GM19193 (cell line): ENCODE data around the gene SNX32.

Source experiments
- POLR2A ChIP-seq: IDR thresholded peaks from 4 replicates; pipeline ENCODE4 v1.6.1; 2011; ENCODE audit not compliant: insufficient read depth, insufficient read length; ENCODE audit errors: extremely low read depth

The SNX32 gene

GRCh38 chr11:65833297-65834030, at the start of gene SNX32:
SNX32 (plus strand) TSS chr11:65833963; CDS start chr11:65834066, 103 bp downstream.
- TF ChIP-seq POLR2A = peak; percentile 30

- no peak for TF ChIP-seq POLR2A
Observed at GRCh38 chr11:65785319-65786007, 48.3 kb upstream of the SNX32 start.

DNA sequence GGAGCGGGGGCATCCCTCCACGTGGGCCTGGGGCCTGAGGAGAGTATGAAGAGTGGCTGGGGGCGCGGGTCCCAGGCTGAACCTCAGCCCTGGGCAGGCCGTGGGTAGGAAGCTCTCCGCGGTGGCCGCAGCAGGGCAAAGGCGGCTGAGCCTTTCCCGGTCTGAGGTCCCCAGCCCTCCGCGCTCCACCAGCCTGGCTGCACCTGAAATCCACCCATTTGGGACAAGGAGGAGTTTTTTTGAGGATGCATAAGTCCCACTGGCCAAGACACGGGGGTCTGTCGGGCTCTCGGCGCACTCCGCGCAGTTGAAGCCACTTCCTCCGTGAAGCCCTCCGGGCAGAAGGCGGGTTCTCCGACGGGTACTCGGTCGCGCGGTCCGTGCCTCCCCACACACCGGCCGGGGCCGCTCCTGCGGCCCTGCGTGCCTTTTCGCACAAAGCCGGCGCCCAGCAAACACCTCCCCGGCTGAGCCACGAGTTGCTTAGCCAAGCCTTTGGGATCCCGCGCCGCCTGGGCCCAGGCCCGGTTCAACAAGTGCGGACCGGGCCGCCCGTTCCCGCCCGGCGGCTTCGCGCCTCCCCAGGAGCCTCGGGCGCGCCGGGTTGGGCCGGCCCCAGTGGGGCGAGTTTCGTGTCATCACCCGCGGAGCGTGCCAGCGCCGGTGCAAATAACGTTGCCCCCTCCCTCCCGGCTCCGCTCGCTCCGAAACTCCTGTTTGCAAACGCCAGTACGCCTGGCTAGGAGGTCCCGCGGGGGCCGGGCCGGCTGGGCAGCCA, 47.6 kb upstream of the SNX32 start:
- TF ChIP-seq POLR2A = no peak

DNA sequence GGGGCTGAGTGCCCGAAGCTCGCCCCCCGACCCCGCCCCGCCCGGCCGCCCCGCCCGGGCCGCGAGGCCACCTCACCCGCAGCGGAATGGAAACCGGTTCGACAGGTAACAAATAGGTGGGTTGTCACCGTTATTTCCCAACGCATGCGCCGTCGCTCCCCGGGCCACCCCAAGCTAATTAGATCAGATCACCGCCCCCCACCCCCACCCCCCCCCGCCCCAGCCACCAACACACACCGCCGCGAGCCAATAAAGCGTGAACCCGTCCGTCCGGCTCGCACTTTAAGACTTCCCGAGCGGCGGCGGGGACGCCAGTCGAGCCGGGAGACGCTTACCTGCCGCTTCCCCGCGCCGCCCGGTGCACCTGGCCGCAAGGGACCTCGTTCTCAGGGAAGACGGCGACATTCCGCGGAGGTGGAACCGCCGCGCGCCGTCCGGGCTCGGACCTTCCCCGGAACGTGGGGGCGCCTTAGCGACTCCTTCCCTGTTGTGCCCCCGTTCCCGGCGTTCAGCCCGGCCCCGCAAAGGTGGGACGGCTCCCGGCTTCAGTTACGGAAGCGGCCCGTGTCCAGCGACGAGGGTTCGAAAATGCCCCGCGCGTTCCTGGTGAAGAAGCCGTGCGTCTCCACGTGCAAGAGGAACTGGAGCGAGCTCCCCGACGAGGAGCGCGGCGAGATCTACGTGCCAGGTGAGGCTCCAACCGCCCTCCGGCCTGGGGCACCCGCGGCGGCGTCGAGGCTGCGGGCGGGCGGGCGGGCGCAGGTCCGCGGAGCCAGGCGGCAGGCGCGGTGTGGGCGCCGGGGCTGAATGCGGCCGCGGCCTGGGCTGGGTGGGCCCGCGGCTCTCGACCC, 46.8 kb upstream of the SNX32 start, which contains the start of gene OVOL1:
Gene OVOL1 (plus strand): TSS at position 278 of the 851 bp plus-strand sequence. CDS start 311 bp downstream, at position 589.
- no peak for TF ChIP-seq POLR2A

DNA sequence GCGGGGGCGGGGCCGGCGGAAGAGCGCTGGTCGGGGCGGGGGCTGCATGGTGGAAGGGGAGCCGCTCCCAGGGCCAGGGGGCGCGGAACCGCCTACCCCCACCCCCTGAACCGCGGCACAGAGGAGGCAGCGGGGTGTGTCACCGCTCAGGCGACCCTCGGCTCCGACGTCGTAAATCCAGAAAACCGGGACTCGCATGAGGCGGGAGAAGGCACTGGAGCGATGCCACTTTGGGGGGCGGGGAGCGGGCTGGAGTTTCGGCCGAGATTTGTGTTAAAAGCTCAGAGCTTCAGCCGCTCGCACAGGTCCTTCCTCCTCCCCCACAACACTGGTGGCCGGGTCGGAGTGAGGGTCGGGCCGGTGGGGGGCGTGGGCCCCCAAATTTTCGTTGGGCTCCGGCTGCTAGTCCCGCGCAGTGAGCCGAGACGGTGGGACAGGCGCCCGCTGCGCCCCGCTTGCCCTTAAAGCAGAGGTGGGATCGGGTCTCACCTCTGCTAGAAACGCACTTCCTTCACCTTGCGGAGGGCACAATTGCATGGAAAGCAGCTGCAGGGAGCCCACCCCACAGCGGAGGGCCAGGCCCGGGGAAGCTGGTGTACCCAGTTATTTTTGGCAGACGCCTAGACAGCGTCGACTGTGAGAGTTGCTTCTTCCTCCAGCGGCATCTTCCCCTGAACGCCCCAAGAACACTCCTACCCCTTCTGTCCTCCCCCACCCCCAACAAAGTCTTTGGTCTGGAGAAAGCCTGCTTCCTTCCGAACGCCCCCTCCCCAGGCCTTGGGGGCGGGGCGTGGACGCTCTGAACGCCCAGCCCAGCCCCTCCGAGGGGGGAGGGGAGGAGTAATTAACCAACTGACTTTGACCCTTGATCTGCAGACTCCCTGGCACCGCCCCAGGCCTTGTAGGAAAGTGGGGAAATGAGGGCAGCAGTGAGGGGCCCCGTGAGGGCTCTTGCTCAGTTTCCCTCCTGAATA, 45.8 kb upstream of the SNX32 start:
- no peak for TF ChIP-seq POLR2A

DNA sequence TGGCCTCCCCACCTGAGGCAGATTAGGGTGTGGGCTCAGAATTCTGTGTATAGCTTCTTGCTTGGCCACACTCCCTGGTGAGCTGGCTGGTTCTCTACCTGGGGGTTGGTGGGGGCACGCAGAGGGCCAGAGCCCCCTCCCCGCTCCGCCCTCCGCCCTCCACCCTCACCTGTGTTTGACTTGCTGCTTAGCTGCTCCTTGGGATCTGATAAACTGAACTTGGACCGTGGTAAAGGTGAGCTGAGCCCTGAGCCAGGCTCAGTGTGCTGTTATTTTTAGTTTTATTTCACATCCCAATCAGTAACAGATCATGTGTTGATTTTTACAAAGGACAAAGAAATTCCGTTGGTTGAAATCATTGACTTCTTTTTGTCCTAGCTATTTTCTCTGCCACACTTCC, 44.9 kb upstream of the SNX32 start:
- no peak for TF ChIP-seq POLR2A

- no peak for TF ChIP-seq POLR2A
Observed at GRCh38 chr11:65789230-65790103, 44.3 kb upstream of the SNX32 start.

- TF ChIP-seq POLR2A = no peak
Observed at GRCh38 chr11:65790104-65790901, 43.5 kb upstream of the SNX32 start.

GRCh38 chr11:65790902-65791650, 42.7 kb upstream of the SNX32 start:
- TF ChIP-seq POLR2A = no peak

DNA sequence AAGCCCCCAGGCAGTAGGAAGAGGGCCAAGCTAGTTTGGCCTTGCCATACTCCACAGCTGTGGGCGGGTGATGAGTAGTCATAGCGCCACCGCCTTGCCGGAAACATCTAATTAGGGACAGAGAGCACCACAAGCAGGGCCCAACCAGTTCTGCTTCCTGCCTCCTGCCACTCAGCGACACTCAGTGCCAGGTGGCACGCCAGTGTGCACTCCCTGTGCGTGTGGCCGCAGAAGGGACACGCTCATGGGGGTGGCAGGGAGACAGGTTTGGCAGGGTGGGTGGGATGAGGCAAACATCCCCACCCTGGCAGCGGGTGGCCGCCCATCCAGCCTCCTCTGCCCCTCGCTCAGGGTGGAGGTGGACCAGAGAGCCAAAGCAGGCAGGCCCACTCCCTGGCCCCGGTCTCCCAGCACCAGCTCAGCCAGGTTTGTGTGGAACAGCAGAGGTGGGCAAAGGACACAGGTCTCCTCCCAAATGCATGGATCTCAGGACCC, 42.0 kb upstream of the SNX32 start:
- TF ChIP-seq POLR2A = peak; percentile 62

- no peak for TF ChIP-seq POLR2A
Observed at GRCh38 chr11:65792456-65792855, 41.3 kb upstream of the SNX32 start.
